ENCODE results near the gene CDKL1. TPM values are rescaled to one million over a fixed set of nuclear protein-coding genes. Genes with fewer than 3 reads are reported as not detected.
A peak's percentile ranks its signal among the peaks of the same experiment; 100 is the strongest.

The CDKL1 gene
- polyA plus RNA-seq, 1 of the 3 experiments (the other 2 are of a cell fraction): 2.5 TPM

DNA sequence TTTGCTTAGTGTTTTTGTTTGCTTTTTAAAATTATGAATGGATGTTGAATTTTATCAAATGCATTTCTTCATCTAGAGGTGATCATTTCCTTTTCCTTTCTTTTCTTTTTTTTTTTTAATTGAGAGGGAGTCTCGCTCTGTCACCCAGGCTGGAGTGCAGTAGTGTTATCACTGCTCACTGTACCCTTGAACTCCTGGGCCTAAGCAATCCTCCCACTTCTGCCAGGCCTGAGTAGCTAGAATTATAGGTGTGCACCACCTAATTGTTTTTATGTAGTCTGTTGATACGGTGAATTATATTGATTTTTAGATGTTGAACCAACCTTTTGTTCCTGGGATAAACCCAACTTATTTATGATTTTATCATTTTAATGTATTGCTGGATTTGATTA is 1.5 kb upstream of the CDKL1 start (continued):
- TF ChIP-seq, protein P1, sequence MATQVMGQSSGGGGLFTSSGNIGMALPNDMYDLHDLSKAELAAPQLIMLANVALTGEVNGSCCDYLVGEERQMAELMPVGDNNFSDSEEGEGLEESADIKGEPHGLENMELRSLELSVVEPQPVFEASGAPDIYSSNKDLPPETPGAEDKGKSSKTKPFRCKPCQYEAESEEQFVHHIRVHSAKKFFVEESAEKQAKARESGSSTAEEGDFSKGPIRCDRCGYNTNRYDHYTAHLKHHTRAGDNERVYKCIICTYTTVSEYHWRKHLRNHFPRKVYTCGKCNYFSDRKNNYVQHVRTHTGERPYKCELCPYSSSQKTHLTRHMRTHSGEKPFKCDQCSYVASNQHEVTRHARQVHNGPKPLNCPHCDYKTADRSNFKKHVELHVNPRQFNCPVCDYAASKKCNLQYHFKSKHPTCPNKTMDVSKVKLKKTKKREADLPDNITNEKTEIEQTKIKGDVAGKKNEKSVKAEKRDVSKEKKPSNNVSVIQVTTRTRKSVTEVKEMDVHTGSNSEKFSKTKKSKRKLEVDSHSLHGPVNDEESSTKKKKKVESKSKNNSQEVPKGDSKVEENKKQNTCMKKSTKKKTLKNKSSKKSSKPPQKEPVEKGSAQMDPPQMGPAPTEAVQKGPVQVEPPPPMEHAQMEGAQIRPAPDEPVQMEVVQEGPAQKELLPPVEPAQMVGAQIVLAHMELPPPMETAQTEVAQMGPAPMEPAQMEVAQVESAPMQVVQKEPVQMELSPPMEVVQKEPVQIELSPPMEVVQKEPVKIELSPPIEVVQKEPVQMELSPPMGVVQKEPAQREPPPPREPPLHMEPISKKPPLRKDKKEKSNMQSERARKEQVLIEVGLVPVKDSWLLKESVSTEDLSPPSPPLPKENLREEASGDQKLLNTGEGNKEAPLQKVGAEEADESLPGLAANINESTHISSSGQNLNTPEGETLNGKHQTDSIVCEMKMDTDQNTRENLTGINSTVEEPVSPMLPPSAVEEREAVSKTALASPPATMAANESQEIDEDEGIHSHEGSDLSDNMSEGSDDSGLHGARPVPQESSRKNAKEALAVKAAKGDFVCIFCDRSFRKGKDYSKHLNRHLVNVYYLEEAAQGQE (IDR thresholded peaks at IDR 0.05; ENCODE audit: low read depth, low read length): no peak
- no peak for TF ChIP-seq SMC3 (IDR thresholded peaks at IDR 0.05; ENCODE audit: low read depth, low read length)

DNA sequence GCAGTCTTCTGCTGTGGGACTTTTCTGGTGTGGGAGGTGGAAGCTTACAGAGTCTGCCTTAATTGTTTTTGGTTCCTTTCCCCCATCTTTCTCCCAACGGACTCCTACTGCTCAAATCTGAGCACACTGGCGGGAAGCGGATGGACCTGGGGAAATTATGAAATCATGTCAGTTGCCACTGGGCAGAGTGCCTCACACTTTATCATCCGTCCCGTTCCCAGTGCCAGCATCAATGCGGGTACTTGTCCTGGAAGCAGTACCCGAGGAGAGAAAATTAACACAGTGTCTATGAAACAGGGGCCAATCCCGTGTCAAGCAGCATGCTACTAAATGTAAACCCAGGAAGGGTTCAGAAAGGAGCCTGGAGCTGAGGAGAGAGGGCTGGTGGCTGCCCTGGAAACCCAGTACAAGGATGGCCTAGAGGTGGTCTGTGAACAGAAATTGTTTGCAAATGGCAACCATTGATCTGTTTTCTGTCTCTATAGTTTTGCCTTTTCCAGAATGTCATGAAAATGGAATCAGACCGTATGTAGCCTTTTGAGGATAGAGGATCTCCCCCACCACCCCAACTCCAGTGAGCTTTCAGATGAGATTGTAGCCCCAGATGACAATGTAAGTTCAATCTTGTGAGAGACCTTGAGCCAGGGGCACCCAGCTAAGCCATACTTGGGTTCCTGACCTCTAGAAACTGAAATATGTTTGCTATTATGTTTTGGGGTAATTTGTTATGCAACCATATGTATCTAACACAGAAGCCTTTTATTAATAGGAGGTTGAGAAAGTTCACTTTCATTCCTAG is 908 bp upstream of the CDKL1 start:
- TF ChIP-seq RFX5 (IDR thresholded peaks at IDR 0.05; ENCODE audit: low read length): no peak
- TF ChIP-seq GABPA (IDR thresholded peaks at IDR 0.05; ENCODE audit: low read depth): 0 out of 2 replicates have a peak, but pooled peaks have one; percentile 13
- Histone ChIP-seq H3K9me2 (no peaks in the 10 kb centered on the region), H2AFZ (ENCODE audit: low read depth) (peak overlapping the region; percentile 85; the same call in 1 of the 2 replicates), H3K79me2 (ENCODE audit: insufficient read depth) (no peaks in the 10 kb centered on the region), H4K20me1 (ENCODE audit: insufficient read depth) (no peaks in the 10 kb centered on the region), H3K9ac (peak overlapping the region; percentile 74; the same call in 1 of the 2 replicates), H3K27me3 (ENCODE audit: insufficient read depth) (no peaks in the 10 kb centered on the region), H3K4me3 (ENCODE audit: low read depth in 2 of 2, low read length in 1 of 2) (peak overlapping the region; percentile 65 to 75), H3F3A (replicated peaks; ENCODE audit: insufficient read depth) (peaks cover 26% of the 10 kb centered on the region), H3K4me1 (ENCODE audit: control insufficient read depth in 1 of 2, insufficient read depth in 2 of 2, low read depth in 1 of 2, low read length in 1 of 2) (peaks cover 2 to 9% of the 10 kb centered on the region in 2 experiments; a peak in 3 of 4 replicates), H3K4me2 (peak overlapping the region; percentile 84), H3K27ac (ENCODE audit: low read depth in 2 of 2, low read length in 1 of 2) (peak overlapping the region; percentile 78 to 84), H3K9me3 (no peaks in the 10 kb centered on the region), H3K36me3 (replicated peaks in 1 of 2; ENCODE audit: control insufficient read depth in 1 of 2, insufficient read depth in 2 of 2, low read length in 1 of 2) (peaks cover 0 to 8% of the 10 kb centered on the region in 2 experiments)
- CTCF ChIA-PET: interaction anchor here (0.5 to 1.2 kb wide), 4 partner anchors 24 to 80 kb away, joined by 3 to 4 read pairs (median 3); no protein-coding TSS in a partner anchor
- POLR2A ChIA-PET: interaction anchor here (1.3 to 2.0 kb wide), 3 partner anchors 62 to 162 kb away, joined by 3 to 7 read pairs (median 5); partner anchors contain the start of genes ATL1, DMAC2L and L2HGDH
- WGBS (ENCODE audit: low lambda C conversion rate): 57% methylated on average over 9 of the region's 9 CpGs
- DNase-seq: peak; percentile 41

DNA sequence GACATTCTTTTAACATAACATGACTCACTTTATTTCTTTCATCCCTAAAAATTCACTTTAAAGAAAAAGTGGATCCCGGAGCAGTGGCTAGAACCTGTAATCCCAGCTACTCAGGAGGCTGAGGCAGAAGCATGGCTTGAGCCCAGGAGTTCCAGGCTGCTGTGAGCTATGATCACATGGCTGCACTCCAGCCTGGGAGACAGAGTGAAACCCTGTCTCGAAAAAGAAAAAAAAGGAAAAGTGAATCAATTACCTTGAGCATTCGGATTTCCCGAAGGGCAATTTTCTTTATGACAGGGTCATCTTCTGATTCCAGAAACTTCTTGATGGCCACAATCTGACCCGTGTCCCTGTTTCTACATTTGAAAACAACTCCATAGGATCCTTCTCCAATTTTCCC is 1.2 kb downstream of the CDKL1 start:
- Histone ChIP-seq H3K79me2 (ENCODE audit: insufficient read depth) (no peaks in the 10 kb centered on the region), H3K4me3 (ENCODE audit: low read depth in 2 of 2, low read length in 1 of 2) (no peak overlapping the region), H3K27ac (ENCODE audit: low read depth in 2 of 2, low read length in 1 of 2) (no peak overlapping the region), H3K27me3 (ENCODE audit: insufficient read depth) (no peaks in the 10 kb centered on the region), H3K9me3 (no peaks in the 10 kb centered on the region), H4K20me1 (ENCODE audit: insufficient read depth) (no peaks in the 10 kb centered on the region), H3K4me1 (ENCODE audit: control insufficient read depth in 1 of 2, insufficient read depth in 2 of 2, low read depth in 1 of 2, low read length in 1 of 2) (peaks cover 2 to 9% of the 10 kb centered on the region in 2 experiments; a peak in 3 of 4 replicates), H3K36me3 (replicated peaks in 1 of 2; ENCODE audit: control insufficient read depth in 1 of 2, insufficient read depth in 2 of 2, low read length in 1 of 2) (peaks cover 0 to 8% of the 10 kb centered on the region in 2 experiments), H3K9ac (peak overlapping the region; percentile 74; the same call in 1 of the 2 replicates), H2AFZ (ENCODE audit: low read depth) (0 out of 2 replicates have a peak overlapping the region, but pooled peaks have one; percentile 85), H3K4me2 (peak overlapping the region; percentile 84), H3F3A (replicated peaks; ENCODE audit: insufficient read depth) (peaks cover 25% of the 10 kb centered on the region), H3K9me2 (no peaks in the 10 kb centered on the region)
- POLR2A ChIA-PET: no interaction called here
- no peak for DNase-seq
- WGBS (ENCODE audit: low lambda C conversion rate): 93% methylated on average over 5 of the region's 5 CpGs
- CTCF ChIA-PET: interaction anchor here (1.3 kb wide), 1 partner anchor 137 kb away, joined by 3 read pairs; the partner anchor contains the start of gene MAP4K5
- TF ChIP-seq YY1 (IDR thresholded peaks at IDR 0.05; ENCODE audit: low read depth) (no peak), TEAD4 (IDR thresholded peaks at IDR 0.05; ENCODE audit: borderline replicate concordance, insufficient read depth) (no peak), FOXJ3 (CRISPR knock-in tag; IDR thresholded peaks at IDR 0.05) (no peak), JUND (IDR thresholded peaks at IDR 0.05) (no peak), TCF12 (IDR thresholded peaks at IDR 0.05) (no peak), RFX5 (IDR thresholded peaks at IDR 0.05; ENCODE audit: low read length) (no peak), EZH2phosphoT487 (IDR thresholded peaks at IDR 0.05; ENCODE audit: borderline replicate concordance, low read depth) (no peak), RAD21 (IDR thresholded peaks at IDR 0.05; ENCODE audit: low read length) (no peak), FOXM1 (IDR thresholded peaks at IDR 0.05; ENCODE audit: low read depth) (no peak), ELF1 (IDR thresholded peaks at IDR 0.05) (no peak), NFIC (IDR thresholded peaks at IDR 0.05; ENCODE audit: borderline replicate concordance) (no peak), NRF1 (IDR thresholded peaks at IDR 0.05; ENCODE audit: low read depth, low read length) (no peak)
- TF ChIP-seq, protein P2, sequence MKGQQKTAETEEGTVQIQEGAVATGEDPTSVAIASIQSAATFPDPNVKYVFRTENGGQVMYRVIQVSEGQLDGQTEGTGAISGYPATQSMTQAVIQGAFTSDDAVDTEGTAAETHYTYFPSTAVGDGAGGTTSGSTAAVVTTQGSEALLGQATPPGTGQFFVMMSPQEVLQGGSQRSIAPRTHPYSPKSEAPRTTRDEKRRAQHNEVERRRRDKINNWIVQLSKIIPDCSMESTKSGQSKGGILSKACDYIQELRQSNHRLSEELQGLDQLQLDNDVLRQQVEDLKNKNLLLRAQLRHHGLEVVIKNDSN (IDR thresholded peaks at IDR 0.05; ENCODE audit: borderline replicate concordance, low read depth): no peak
- TF ChIP-seq, protein P1 (IDR thresholded peaks at IDR 0.05; ENCODE audit: low read depth, low read length): no peak
